Prostate gland (tissue), 2 donors: ENCODE results near the gene DOCK3.

Experiments used
- CTCF ChIP-seq, 4 experiments: fragments of 200-600 bp in 2 of 4; fragments of 450-650 bp in 2 of 4; sonication (generic) in 2 of 4; IDR thresholded peaks; 1 replicate in 3 of 4; 2 replicates in 1 of 4; pipeline ENCODE4 v1.5.1; 2016 to 2019; ENCODE audit warnings: antibody characterized with exemption in 4 of 4, mild to moderate bottlenecking in 2 of 4, moderate library complexity in 2 of 4
- POLR2AphosphoS5 ChIP-seq: sonication (generic); formaldehyde crosslinking; IDR thresholded peaks from one replicate; pipeline ENCODE4 v1.6.1; 2017; ENCODE audit warnings: antibody characterized with exemption

GRCh38 chr3:50961386-50961785 lies 286.7 kb downstream of the DOCK3 start:
- TF ChIP-seq CTCF (IDR thresholded peaks at IDR 0.05), result no peak
- no peak for TF ChIP-seq POLR2AphosphoS5
